MM.1S (cell line): ENCODE measurements around the gene ZNF836.
A peak's percentile ranks its signal among the peaks of the same experiment; 100 is the strongest.

Source experiments
- DNase-seq: peaks from one replicate; pipeline ENCODE4 v3.0.0-alpha.2; 2015
- H2AFZ ChIP-seq: fragments of 300-600 bp; sonication (generic); 2 replicates; pipeline ENCODE4 v1.6.0; 2016; ENCODE audit warnings: antibody characterized with exemption, low read length
- H3F3A ChIP-seq: fragments of 300-600 bp; sonication (generic); 2 replicates; pipeline ENCODE4 v1.6.1; 2016; ENCODE audit warnings: mild to moderate bottlenecking, antibody characterized with exemption, low read length, moderate library complexity, mixed read lengths; ENCODE audit not compliant: insufficient read depth
- H3K27ac ChIP-seq: fragments of 300-600 bp; sonication (generic); 2 replicates; pipeline ENCODE4 v1.5.1; 2016; ENCODE audit warnings: mild to moderate bottlenecking, low read length
- H3K27me3 ChIP-seq: fragments of 300-600 bp; sonication (generic); replicated peaks from 2 replicates; pipeline ENCODE4 v1.6.0; 2016; ENCODE audit warnings: low read length; ENCODE audit not compliant: insufficient read depth
- H3K36me3 ChIP-seq: fragments of 300-600 bp; sonication (generic); replicated peaks from 2 replicates; pipeline ENCODE4 v1.6.1; 2016; ENCODE audit warnings: mild to moderate bottlenecking, low read length, mixed read lengths; ENCODE audit not compliant: insufficient read depth
- H3K4me1 ChIP-seq: fragments of 300-600 bp; sonication (generic); 2 replicates; pipeline ENCODE4 v1.6.1; 2016; ENCODE audit warnings: low read length, mixed read lengths
- H3K4me2 ChIP-seq: fragments of 300-600 bp; sonication (generic); 2 replicates; pipeline ENCODE4 v1.6.0; 2016; ENCODE audit warnings: low read depth, low read length
- H3K4me3 ChIP-seq: fragments of 300-600 bp; sonication (generic); 2 replicates; pipeline ENCODE4 v1.5.1; 2016; ENCODE audit warnings: low read length, mixed read lengths
- H3K79me2 ChIP-seq: fragments of 300-600 bp; sonication (generic); 2 replicates; pipeline ENCODE4 v1.6.1; 2016; ENCODE audit warnings: mixed run types, low read length, mixed read lengths
- H3K9ac ChIP-seq: fragments of 300-600 bp; sonication (generic); 2 replicates; pipeline ENCODE4 v1.6.1; 2016; ENCODE audit warnings: low read length, mixed read lengths
- H3K9me2 ChIP-seq: fragments of 300-600 bp; sonication (generic); replicated peaks from 2 replicates; pipeline ENCODE4 v1.6.1; 2016; ENCODE audit warnings: mild to moderate bottlenecking, low read length, mixed read lengths; ENCODE audit not compliant: insufficient read depth
- H3K9me3 ChIP-seq: fragments of 300-600 bp; sonication (generic); replicated peaks from 2 replicates; pipeline ENCODE4 v1.6.1; 2016; ENCODE audit warnings: mild to moderate bottlenecking, low read length, mixed read lengths; ENCODE audit not compliant: insufficient read depth
- H4K20me1 ChIP-seq: fragments of 300-600 bp; sonication (generic); 2 replicates; pipeline ENCODE4 v1.6.1; 2016; ENCODE audit warnings: mild to moderate bottlenecking, low read length, moderate library complexity, mixed read lengths; ENCODE audit not compliant: insufficient read depth
- EZH2 ChIP-seq: fragments of 300-600 bp; sonication (generic); optimal IDR thresholded peaks from 2 replicates; pipeline ENCODE3; 2017; ENCODE audit warnings: low read depth, mild to moderate bottlenecking, antibody characterized with exemption, low read length, mixed read lengths
- EZH2phosphoT487 ChIP-seq: fragments of 300-600 bp; sonication (generic); IDR thresholded peaks from 2 replicates; pipeline ENCODE4 v1.6.1; 2018; ENCODE audit warnings: antibody characterized with exemption, low read length
- TF ChIP-seq, protein P1 (sequence below): fragments of 300-600 bp; sonication (generic); IDR thresholded peaks from 2 replicates; pipeline ENCODE4 v1.5.1; 2016; ENCODE audit warnings: antibody characterized with exemption, low read length, mixed read lengths

Gene ZNF836

DNA sequence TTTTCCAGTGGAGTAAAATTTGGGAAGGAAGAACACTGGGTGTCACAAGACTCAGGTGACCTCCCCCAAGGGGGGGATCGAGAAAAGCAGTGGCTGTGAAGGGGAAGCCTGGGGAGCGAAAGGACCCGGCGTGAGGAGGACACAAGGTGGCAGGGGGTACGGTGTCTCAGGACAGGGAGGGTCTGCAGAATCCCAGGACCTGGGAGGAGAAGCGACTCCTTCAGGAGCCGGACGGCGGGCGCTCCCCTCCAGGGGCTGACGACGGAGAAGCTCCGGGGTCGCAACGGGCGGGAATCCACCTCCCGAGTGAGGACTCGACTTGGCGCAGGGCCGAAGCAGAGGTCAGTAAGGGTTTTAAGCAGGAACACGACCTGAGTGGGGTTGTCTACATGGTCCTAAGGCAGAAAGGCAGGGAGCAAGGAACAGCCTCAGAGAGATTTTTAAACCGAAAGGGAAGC, 529 bp downstream of the ZNF836 start:
- no peak overlapping the region for H3K27ac ChIP-seq
- H3K9ac ChIP-seq: peak overlapping the region; percentile 42; the same call in 1 of the 2 replicates

DNA sequence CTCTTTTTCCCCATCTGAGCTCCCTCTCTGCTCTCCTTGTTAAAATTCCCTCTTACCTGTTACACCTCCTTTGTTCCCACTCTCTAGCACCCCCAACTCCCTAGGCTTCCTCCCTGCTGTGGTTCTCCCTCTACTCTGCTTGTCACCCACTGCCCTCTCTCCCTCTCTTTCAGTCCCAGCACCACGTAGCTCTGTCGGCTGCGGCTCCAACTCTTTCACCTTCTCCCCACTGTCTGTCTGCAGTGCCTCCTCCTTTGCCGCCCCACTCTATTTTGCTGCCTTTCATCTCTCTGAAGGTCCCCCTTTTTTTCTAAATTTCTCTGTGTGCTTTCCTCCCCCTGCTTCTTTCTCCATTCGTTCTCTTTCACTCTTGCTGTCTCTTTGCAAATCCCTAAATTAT, 1.1 kb downstream of the ZNF836 start:
- no peaks in the 10 kb centered on the region for H3K9me3 ChIP-seq
- H3K4me3 ChIP-seq: no peak overlapping the region
- no peak for DNase-seq
- no peak for TF ChIP-seq EZH2
- TF ChIP-seq, protein P1, sequence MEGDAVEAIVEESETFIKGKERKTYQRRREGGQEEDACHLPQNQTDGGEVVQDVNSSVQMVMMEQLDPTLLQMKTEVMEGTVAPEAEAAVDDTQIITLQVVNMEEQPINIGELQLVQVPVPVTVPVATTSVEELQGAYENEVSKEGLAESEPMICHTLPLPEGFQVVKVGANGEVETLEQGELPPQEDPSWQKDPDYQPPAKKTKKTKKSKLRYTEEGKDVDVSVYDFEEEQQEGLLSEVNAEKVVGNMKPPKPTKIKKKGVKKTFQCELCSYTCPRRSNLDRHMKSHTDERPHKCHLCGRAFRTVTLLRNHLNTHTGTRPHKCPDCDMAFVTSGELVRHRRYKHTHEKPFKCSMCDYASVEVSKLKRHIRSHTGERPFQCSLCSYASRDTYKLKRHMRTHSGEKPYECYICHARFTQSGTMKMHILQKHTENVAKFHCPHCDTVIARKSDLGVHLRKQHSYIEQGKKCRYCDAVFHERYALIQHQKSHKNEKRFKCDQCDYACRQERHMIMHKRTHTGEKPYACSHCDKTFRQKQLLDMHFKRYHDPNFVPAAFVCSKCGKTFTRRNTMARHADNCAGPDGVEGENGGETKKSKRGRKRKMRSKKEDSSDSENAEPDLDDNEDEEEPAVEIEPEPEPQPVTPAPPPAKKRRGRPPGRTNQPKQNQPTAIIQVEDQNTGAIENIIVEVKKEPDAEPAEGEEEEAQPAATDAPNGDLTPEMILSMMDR: no peak
- no peaks in the 10 kb centered on the region for H3K9me2 ChIP-seq
- no peak overlapping the region; the same call in 1 of the 2 replicates for H2AFZ ChIP-seq
- peak overlapping the region; percentile 35; the same call in 1 of the 2 replicates for H3K4me2 ChIP-seq
- H4K20me1 ChIP-seq: no peaks in the 10 kb centered on the region
- H3K36me3 ChIP-seq: no peaks in the 10 kb centered on the region; the same call in 1 of the 2 replicates
- H3K79me2 ChIP-seq: no peaks in the 10 kb centered on the region
- no peak overlapping the region for H3K9ac ChIP-seq
- H3K4me1 ChIP-seq: no peaks in the 10 kb centered on the region
- H3K27ac ChIP-seq: no peak overlapping the region
- H3F3A ChIP-seq: no peaks in the 10 kb centered on the region
- H3K27me3 ChIP-seq: no peaks in the 10 kb centered on the region

More for the DNA sequence above, 529 bp downstream of the ZNF836 start:
- H3F3A ChIP-seq: no peaks in the 10 kb centered on the region
- no peaks in the 10 kb centered on the region for H3K9me3 ChIP-seq
- H2AFZ ChIP-seq: peak overlapping the region; percentile 74
- H3K9me2 ChIP-seq: no peaks in the 10 kb centered on the region
- no peaks in the 10 kb centered on the region for H4K20me1 ChIP-seq
- no peaks in the 10 kb centered on the region; the same call in 1 of the 2 replicates for H3K36me3 ChIP-seq
- H3K4me1 ChIP-seq: no peaks in the 10 kb centered on the region
- no peaks in the 10 kb centered on the region for H3K27me3 ChIP-seq
- peak overlapping the region; percentile 61 for H3K4me3 ChIP-seq
- TF ChIP-seq EZH2 (no peak), EZH2phosphoT487 (no peak)
- TF ChIP-seq, protein P1: no peak
- peak overlapping the region; percentile 35; the same call in 1 of the 2 replicates for H3K4me2 ChIP-seq
- no peaks in the 10 kb centered on the region for H3K79me2 ChIP-seq
- DNase-seq: no peak

DNA sequence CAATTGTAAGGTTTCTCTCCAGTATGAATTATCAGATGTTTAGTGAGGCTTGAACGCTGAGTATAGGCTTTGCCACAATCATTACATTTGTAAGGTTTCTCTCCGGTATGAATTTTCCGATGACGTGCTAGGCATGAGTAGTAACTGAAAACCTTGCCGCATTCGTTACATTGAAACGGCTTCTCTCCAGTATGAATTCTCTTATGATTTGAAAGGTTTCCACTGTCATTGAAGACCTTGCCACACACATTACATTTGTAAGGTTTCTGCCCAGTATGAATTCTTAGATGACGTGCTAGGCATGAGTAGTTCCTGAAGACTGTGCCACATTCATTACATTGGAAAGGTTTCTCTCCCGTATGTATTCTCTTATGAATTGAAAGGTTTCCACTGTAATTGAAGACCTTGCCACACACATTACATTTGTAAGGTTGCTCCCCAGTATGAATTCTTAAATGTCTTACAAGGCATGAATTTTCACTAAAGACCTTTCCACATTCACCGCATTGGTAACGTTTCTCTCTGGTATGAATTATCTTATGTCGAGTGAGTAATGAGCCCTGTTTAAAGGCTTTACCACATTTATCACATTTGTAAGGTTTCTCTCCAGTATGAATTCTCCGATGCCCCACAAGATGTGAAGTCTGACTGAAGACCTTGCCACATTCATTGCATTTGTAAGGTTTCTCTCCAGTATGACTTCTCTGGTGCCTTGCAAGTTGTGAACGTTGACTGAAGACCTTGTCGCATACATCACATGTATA, 15.6 kb downstream of the ZNF836 start:
- H3K9me2 ChIP-seq: no peaks in the 10 kb centered on the region
- no peaks in the 10 kb centered on the region for H3K4me1 ChIP-seq
- no peaks in the 10 kb centered on the region for H3K36me3 ChIP-seq
- no peaks in the 10 kb centered on the region for H4K20me1 ChIP-seq
- no peak overlapping the region for H3K4me2 ChIP-seq
- no peaks in the 10 kb centered on the region for H3K27me3 ChIP-seq
- DNase-seq: no peak
- H3F3A ChIP-seq: no peaks in the 10 kb centered on the region
- no peak overlapping the region for H3K9ac ChIP-seq
- no peaks in the 10 kb centered on the region for H3K79me2 ChIP-seq
- TF ChIP-seq EZH2phosphoT487 (no peak), EZH2 (no peak)
- no peak overlapping the region for H2AFZ ChIP-seq
- no peak overlapping the region for H3K4me3 ChIP-seq
- no peak overlapping the region for H3K27ac ChIP-seq
- H3K9me3 ChIP-seq: 0 out of 2 replicates have a peak, but pooled peaks cover 4% of the 10 kb centered on the region

DNA sequence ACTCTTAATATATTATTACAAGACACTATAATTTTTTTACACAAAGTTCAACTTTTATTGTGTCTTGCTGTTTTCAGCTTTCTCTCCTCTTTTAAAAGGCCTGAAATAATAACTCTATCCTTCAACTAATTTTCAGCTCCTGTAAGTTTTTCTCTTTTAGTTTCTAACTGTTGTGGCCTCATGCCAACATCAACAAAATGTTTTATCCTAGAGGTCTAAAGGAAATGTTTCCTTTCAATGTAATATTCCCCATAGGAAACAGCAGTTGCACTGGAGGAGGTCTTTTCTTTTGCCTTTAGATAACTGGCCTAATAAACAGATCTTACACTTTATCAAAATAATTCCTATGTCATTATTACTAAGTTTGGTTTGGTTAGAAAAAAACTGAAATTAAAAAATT, 23.2 kb downstream of the ZNF836 start:
- H3K27me3 ChIP-seq: no peaks in the 10 kb centered on the region
- no peak overlapping the region for H3K27ac ChIP-seq
- no peaks in the 10 kb centered on the region for H3K79me2 ChIP-seq
- H4K20me1 ChIP-seq: no peaks in the 10 kb centered on the region
- no peaks in the 10 kb centered on the region for H3K9me3 ChIP-seq
- no peak overlapping the region for H3K9ac ChIP-seq
- no peak overlapping the region for H3K4me3 ChIP-seq
- TF ChIP-seq EZH2phosphoT487: no peak
- TF ChIP-seq EZH2: no peak
- TF ChIP-seq, protein P1: no peak
- H3K4me1 ChIP-seq: no peaks in the 10 kb centered on the region
- H3F3A ChIP-seq: no peaks in the 10 kb centered on the region
- no peak overlapping the region for H3K4me2 ChIP-seq
- no peaks in the 10 kb centered on the region for H3K36me3 ChIP-seq
- H3K9me2 ChIP-seq: no peaks in the 10 kb centered on the region
- no peak for DNase-seq
- no peak overlapping the region for H2AFZ ChIP-seq
